CD4-positive, alpha-beta T cell treated with Interleukin-6 at 100 ng/mL for 8 hours (primary cell): ENCODE data around the gene PLOD1.
"Not testable (repeated sequence)": the region's sequence is repeated elsewhere in the genome, so short reads cannot be mapped to it uniquely, and the experiment has no call there.

Source experiments
- DNase-seq: peaks from one replicate; pipeline ENCODE4 v3.0.0-alpha.2; 2020; ENCODE audit warnings: mixed read lengths, low spot score

PLOD1 gene

DNA sequence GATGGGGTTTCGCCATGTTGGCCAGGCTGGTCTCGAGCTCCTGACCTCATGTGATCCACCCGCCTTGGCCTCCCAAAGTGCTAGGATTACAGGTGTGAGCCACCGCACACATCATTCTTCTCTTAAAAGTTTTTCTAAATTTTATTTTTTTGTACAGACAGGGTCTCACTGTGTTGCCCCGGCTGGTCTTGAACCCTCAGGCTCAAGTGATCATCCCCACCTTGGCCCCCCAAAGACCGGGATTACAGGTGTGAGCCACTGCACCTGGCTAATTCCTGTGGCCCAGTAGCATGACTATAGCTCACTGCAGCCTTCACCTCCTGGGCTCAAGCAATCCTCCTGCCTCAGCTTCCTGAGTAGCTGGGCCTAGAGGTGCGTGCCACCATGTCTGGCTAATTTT is 5.3 kb downstream of the PLOD1 start:
- not testable (repeated sequence) for DNase-seq

DNA sequence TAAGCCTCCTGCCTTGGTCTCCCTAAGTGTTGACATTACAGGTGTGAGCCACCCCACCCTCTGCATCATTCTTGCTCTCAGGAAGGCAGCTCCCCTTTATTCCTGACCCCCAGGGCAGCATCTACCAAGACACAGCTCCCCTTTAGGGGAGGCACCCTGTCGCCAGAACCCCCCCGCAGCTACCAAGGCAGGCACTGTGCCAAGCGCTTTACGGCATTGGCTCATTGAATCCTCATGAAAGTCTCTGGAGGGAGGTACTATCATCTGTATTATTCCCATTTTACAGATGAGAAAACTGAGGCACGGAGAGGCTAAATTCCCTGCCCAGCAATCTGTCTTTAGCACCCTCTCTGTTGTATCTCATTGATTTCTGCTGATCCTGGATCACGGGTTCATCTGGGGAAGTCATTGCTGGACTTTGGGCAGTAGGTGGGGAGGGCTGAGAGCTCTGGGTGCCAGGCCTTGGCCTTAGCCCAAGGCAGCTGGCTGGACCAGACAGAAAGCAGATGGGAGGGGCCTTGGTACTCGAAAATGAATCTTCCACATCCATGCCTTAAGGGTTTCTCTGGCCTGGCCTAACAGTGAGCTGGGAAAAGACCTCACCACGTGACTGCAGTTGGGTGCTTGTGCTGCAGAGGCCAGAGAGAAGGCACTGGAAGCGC is 5.9 kb downstream of the PLOD1 start:
- no peak for DNase-seq

DNA sequence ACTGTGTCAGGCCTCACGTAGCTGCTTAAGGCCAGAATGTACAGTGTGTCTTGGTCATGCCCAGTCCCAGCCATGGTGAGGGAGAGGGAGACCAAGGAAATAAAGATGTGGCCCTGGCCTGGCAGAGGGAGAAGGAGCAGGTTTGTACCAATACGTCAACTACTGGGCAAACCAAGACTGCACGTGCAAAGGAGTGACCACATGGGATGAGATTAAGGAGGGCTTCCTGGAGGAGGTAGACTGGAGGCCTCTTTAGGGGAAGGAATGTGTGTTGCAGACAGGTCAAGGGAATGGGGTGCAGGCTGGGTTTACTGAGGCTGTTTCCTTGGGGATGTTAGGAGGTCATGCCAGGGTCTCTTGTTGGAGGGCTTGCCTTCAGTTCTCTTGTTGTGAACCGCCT is 7.8 kb downstream of the PLOD1 start:
- DNase-seq: no peak

DNA sequence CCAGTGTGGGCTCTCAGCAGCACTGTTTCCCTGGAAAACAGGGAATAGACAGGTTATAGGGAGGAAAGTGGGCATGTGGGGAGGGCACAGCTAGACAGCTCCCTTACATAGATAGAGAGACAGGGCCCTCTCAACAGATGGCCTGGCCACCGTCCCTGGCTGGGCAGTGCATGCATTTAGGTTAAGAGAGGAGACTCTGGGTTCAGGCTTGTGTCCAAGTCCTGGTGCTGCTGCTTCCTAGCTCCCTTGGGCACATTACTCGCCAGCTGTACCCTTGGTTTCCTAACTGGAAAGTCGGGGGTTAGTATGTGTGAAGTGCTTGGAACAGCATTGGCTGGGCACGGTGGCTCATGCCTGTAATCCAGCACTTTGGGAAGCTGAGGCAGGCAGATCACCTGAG is 9.1 kb downstream of the PLOD1 start:
- no peak for DNase-seq

DNA sequence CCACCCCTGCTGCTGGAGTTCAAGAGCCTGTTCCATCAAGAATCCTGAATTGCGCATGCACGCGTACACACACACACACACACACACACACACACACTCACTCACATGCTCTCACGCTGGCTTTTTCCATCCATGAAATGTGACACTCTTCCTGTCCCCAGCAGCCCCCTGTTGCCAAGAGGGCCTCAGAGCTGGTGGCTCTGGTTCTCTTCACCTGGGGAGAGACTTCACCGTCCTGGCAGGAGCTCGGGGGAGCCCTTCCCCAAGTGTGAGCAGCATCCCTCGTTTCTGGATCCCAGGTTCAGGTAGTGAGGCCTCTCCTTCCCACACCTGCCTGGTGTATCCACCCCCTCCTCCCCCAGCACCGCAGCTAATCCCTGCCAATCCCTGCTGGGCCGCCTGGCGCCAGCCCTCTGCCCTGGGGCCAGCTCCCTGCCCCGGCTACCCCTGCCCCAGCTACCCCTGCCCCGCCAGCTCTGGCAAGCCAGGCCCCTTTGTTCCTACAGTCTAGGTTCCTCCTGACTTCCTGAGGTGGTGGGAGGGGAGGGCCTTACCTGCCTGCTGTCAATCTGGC is 9.9 kb downstream of the PLOD1 start:
- no peak for DNase-seq

DNA sequence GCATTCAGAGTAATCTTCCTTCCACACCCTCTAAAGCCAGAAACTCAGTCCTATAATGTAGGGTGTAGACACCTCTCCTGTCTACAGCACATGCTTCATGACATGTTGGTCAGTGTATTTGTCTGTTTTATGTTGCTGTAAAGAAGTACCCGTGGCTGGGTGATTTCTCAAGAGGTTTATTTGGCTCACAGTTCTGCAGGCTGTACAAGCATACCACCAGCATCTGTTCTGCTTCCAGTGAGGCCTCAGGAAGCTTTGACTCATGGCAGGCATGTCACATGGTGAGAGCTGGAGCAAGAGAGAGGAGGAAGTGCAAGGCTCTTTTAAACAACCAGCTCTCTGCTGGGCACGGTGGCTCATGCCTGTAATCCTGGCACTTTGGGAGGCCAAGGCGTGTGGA is 12.1 kb downstream of the PLOD1 start:
- no peak for DNase-seq

DNA sequence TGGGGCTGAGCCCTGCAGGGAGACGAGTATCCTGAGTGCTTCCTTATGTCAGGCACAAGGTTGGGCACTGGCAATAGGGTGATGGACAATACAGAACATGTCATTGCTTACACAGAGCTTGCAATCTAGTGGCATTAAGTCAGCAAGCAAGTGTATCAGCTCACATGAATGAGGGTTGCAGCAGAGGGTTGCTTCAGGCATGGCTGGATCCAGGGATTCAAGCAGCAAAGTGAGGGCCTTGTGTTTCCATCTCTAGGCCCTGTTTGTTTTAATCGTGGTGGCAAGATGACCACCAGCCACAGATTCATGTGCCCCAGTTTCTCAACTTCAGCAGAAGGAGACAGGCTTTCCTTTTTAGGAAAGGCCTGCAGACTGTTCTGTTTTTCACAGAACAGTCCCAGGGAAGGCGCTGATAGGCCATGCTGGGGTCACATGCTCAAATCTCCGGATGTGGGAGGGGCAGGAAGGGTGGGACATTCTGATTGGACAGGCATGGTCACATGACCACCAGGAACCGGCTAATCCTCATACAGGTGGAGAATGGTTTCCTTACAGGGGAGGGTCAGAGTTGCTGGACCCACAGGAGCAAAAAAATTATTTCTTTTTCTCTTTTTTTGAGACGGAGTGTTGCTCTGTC is 14.4 kb downstream of the PLOD1 start:
- DNase-seq: no peak

DNA sequence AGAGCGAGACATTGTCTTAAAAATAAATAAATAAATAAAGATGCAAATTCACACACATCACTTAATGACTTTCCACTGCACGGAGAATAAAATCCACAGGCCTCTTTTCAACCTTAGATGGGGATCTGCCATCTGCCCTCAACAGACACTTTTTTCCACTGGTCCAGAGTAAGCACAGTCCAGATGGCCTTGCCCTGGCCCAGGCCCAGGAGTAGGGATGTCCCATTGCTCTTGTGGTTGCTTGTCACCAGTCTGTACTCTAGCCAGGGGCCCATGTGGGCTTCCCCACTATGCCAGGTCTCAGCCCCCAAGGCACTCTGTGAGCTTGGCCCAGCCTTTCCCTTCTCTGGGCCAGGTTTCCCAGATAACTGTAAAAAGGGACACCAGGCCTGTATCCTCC is 17.4 kb downstream of the PLOD1 start:
- DNase-seq: no peak

DNA sequence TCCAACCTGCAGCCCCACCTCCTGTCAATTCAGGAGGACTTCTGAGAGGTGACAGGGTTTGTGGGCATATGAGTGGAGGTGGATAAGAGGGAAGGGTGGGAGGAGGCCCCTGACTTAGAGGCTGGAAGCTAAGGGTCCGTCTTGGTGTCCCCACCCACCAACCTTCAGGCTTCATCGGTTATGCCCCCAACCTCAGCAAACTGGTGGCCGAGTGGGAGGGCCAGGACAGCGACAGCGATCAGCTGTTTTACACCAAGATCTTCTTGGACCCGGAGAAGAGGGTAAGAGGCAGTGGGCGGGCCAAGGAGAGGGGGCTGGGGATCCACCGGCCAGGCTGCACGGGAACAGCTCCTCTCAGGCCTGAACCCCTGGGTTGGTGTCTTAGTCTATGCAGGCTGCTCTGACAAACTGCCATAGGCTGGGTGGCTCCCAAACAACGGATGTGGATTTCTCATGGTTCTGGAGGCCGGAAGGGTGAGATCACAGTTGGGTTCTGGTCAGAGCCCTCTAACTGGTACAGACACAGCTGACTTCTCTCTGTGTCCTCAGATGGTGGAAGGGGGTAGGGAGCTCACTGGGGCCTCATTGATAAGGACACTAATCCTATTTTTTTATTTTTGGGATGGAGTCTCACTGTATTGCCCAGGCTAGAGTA is 18.1 kb downstream of the PLOD1 start:
- DNase-seq: no peak

DNA sequence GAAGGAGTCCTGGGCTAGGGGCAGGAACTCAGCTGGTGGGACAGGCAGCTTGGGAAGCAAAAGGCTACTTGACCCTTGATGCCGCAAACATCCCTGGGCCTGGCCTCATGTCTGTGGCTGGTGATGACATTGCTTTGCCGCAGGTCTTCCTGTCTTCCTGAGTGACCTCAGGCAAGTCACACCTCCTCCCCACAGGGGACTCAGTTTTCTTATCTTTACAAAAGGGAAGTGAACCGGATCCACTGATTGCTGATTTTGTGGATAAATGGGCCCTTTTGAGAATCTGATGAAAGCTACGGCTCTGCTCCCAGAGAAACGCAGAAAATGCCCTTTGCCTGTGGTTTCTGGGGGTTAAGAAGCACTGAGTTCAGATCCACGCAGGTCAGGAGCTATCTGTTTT is 20.7 kb downstream of the PLOD1 start:
- no peak for DNase-seq

DNA sequence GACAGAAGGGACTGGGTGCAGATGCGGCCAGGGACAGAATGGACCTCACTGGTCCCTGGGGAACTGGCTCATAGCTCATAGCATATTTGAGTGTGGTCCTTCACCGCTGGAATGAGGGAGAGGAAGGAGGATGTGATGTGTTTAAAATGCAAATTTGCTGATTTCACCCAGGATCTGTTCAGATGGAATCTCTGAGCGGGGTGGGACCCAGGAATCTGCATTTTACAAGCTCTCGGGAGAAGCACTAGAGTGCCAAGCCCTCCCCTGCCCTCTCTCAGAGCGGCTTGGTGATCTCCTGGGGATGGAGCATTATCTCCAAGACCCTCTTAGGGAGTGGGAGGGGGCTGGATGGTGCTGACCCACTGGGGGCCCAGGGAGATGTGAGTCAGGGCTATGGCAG is 22.9 kb downstream of the PLOD1 start:
- DNase-seq: no peak

DNA sequence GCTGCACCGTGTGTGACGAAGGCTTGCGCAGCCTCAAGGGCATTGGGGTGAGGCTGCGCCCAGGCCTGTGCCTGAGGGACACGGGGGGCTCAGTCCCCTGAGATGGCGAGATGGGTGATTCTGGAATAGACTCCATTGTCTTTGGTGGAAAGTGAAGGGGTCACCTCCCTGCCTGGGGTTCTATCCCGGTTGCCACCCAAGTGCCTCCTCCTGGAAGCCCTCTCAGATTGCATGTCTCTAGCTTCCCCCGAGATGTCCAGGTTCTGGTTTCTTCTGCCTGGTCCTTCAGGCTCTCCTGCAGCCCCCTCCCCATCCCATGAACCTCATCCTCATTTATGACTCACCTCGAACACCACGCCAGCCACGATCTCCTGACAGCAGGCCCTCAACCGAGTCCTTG is 23.4 kb downstream of the PLOD1 start:
- DNase-seq: no peak

DNA sequence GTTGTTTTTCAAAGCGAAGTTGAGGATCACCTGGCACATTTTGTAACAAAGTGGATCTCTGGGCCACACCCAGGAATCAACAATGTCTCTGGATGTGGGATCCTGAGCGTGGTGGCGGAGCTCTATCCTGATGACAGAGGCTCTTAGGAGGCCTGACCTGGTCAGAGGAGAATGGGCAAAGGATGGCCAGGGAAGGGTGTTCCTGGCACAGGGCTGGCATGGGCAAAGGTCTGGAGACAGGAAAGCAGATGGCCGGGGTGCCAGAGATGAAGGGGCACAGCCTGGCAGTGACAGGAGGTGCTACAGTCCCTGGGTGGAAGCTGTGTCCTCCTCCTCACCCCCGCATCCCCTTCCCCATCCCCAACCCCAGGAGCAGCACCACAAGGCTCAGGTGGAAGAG is 25.8 kb downstream of the PLOD1 start:
- no peak for DNase-seq

DNA sequence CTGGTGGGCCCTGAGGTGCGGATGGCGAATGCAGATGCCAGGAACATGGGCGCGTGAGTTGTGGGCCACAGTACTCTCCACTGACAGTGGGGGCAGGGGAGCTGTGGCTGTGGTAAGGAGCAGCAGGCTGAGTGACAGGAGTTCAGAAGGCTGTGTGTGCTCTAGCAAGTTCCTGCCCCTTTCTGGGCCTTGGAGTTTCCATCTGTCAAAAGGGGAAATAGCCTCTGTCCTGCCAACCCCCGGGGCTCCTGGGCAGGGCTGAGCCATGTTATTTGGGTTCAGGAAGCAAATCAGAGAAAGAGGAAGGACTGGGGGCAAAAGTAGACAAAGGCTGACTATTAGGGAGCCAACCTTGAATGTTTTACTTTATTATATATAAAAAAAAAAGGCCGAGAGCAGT is 26.2 kb downstream of the PLOD1 start:
- DNase-seq: no peak

DNA sequence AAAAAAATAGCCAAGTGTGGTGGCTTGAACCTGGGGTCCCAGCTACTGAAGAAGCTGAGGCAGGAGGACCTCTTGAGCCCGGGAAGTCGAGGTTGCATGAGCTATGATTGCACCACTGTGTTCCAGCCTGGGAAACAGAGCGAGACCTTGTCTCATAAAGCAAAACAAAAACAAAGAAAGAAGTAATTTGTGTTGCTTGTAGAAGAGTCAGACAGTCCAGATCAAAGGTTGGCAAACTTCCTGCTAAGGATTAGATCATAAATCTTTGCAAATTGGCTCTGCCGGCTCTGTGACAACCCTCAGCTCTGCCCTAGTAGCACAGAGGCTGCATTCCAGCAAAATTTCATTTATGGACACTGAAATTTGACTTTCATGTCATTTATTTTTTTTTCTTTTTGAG is 26.7 kb downstream of the PLOD1 start:
- no peak for DNase-seq

DNA sequence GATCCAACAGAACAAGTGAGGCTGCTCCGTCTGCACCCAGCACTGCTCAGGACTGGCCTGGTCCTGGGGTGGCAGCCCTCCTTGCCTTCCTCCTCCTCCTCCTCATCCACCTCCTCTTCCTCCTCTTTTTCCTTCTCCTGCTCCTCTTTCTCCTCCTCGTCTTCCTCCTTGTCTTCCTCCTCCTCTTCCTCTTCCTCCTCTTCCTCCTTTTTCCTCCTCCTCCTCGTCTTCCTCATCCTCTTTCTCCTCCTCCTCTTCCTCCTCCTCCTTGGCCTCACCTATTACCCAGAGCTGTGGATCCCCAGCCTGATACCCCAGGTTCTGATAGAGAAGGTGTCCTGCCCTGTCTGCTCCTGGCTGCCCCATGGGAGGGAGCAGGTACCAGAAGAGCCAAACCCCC is 29.1 kb downstream of the PLOD1 start:
- no peak for DNase-seq

DNA sequence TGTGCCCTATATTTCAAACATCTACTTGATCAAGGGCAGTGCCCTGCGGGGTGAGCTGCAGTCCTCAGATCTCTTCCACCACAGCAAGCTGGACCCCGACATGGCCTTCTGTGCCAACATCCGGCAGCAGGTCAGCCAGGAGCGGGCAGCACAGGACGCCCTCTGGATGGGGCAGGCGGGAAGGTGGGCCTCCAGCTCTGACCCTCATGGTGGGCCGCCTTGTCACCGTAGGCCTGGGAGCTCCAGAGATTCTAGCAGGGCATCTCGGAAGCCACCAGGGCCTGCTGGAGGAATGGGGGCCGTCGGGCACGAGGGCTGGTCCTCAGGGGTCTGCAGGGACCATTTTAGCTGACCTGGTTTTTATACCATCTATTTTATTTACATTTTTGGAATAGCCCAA is 30.1 kb downstream of the PLOD1 start:
- DNase-seq: no peak

DNA sequence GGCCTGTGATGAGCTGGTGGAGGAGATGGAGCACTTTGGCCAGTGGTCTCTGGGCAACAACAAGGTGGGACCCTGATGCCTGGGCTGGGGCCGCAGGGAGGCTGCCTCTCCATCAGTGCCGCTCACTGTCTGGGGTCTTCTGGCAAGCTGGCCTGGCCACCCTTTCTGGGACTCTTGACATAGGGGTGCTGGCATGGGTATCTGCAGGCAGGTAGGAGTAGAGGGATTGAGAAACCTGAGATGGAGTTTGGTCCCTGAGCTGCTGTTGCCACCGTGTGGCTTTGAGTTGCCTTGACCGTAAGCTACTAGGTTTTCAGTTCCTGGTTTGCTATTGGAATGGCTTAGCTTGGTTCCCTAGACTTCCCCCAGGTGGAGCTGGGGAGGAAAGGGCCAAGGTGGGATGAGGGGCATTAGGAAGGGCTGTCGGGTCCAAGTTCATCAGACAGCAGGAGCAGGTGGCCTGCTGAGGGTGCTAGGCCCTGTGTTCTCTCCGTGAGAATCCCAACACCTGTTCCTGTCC is 32.6 kb downstream of the PLOD1 start:
- no peak for DNase-seq

DNA sequence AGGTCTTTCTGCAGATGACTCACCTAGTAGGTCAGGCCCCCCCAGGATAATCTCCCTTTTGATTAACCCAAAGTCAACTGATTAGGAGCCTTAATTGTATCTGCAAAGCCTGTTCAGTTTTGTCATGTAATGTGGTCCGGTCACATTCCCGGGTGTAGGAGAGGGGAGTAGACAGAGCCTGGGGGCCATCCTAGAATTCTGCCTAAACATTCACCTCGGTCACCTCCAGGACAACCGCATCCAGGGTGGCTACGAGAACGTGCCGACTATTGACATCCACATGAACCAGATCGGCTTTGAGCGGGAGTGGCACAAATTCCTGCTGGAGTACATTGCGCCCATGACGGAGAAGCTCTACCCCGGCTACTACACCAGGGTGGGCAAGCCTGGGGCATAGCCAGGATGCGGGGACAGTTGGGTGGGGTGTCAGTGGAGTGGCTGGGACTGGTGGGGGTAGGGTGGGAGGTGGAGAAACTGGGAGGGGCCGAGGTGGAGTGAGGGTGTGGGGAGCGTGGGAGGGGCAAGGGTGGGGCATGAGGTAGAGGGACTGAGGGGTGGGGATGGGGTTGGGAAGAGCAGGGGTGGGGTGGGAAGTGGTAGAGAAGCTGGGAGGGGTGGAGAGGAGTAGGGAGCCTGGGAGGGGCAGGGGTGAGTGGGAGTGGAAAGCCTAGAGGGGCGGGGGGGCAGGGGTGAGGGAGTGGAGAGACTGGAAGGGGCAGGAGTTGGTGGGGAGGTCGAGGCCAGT is 36.1 kb downstream of the PLOD1 start:
- DNase-seq: no peak

DNA sequence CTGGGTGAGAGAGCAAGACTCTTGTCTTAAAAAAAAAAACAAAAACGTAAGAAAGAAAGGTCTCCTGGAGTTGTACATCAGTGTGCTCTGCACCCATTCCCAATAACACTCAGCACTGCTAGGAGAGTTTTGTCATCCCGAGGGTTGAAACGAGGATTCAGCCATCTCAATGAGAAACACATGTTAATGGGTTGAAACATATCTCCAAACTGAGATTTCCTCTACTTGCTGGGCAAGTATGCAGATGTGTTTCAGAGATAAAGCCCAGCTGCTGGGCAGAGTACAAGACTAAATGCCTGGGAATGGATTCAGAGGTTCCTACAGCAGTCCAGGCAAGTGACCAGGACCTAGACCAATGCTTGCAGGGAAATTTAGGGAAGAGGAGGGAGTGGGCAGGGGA is 43.1 kb downstream of the PLOD1 start:
- DNase-seq: no peak

DNA sequence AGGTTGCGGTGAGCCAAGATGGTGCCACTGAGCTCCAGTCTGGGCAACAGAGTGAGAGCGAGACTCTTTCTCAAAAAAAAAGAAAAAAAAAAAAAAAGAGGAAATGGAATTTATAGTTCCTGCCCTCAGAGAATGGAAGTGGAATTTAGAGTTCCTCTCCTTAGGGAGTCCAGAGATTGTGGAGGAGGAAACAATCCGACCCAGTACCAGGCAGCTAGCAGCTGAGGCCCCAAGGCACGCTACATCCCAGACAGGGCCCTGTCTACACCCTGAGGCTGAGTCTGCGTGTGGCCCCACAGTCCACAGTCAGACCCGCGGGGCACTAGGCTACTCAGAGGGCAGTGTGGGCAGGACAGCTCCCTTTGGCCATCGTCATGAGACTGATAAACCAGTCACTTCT is 43.8 kb downstream of the PLOD1 start:
- no peak for DNase-seq

DNA sequence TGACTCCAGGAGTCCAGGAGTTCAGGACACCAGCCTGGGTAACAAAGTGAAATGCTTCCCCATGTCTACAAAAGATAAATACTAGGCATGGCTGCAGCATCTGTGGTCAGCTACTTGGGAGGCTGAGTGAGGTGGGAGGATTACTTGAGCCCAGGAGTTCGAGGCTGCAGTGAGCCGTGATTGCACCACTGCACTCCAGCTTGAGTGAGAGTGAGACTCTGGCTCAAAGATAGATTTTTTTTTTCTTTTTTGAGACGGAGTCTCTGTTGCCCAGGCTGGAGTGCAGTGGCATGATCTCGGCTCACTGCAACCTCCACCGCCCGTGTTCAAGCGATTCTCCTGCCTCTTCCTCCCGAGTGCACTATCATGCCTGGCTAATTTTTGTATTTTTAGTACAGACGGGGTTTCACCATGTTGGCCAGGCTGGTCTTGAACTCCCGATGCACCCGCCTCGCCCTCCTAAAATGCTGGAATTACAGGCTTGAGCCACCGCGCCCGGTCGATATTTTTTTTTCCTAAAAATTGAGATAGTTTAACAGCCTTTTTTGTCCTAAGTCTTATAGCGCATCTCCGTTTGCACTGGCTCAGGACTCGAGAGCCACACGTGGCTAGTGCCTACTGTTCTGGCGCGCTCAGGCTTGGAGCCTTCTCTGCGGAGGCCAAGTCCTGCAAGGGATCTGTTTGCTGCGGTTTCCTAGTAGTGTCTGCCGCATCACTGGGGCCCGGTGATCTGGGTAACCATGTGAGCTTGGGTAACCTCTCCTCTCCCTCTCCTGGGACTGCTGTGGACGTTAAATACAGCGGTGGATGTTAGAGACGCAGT is 44.7 kb downstream of the PLOD1 start:
- DNase-seq: no peak
